GM18909 (cell line): ENCODE data around the gene COX7B2.

Source experiments
- ATAC-seq: cut with Tn5 transposase; IDR thresholded peaks from one replicate; pipeline ENCODE4 v1.9.1; 2021; ENCODE audit warnings: mild to moderate bottlenecking; ENCODE audit not compliant: unreplicated experiment, poor library complexity

Gene COX7B2

DNA sequence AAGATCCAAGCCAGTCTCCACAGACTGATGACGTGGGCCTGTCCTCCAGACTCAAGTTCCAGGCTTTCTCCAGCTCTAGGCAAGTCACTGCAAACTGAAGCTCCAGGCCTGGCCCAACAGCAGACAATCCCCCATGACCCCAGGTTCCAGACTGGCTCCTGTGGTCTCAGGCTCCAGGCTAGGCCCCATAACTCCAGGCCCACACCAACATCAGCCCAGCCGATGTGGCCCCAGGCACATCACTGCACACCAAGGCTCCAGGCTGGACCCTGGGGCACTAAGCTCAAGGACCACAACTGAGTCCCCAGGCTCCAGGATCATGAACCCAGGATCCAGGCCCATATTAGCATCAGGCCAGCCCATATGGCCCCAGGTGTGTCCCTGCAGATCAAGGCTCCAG is 143.6 kb downstream of the COX7B2 start:
- ATAC-seq, result no peak

DNA sequence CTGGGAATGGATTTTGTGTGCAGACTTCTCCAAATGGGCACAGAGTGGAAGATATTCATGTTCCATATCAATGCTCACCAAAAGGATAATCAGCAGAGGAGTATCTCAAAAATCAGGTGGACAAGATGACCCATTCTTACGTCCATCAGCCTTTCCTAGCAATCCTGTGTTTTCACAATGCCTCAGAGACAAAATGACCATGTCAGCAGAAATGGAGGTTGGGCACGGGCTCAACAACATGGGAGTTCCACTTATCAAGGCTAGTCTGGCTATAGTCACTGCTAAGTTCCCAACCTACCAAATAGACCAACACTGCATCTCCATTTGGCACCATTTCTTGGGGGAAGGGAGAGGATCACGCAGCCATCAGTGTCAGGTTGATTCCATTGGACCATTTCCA is 179.0 kb downstream of the COX7B2 start:
- no peak for ATAC-seq

DNA sequence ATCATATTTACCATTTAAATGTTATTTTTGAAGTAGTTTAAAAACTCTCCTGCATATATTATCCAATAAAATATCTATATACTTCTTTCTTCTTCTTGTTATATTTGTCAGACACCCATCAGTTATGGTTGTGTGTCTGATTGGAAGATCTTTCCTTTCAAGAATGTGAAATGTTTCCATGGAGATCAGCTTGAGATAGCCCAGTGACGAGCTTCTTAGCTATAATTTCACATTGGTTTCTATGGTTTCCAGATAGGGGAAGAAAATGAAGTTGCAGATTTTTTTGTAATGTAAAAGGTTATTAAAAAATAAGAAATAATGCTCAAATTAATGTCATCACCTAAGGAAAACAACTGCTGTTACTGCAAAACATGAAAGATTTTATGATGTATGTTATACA is 189.0 kb downstream of the COX7B2 start:
- ATAC-seq, result no peak

DNA sequence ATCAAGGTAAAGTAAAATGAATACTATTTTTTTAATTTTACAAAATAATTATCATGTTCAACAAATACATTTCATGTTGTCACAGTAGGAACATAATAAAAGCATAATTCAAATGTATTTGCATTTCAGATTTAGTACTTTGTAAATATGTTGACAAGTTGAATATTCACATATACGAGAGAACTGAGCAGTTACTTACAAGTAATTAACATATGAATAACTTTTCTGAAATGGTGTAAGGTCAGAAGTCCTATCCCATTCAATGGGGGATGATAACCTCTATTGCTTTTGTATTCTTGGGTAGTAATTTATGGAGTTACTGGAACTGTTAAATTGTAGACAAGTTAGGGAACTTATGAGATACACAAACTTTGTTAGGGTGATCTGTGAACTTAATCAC is 191.1 kb downstream of the COX7B2 start:
- no peak for ATAC-seq

DNA sequence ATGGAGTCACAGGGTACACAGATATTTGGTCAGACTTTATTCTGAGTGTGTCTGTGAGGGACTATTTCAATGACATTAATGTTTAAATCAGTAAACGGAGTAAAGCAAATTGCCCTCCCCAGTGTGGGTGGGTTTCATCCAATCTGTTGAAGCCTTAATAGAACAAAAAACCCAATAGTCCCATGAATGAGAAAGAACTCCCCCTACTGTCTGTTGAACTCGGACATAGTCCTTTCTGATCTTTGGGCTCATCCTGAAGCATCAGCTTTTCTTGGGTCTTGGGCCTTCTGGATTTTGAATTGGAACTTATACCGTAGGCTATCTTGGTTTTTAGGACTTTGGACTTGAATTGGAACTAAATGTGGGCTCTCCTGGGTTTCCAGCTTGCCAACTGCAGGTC is 193.6 kb downstream of the COX7B2 start:
- ATAC-seq, result no peak

DNA sequence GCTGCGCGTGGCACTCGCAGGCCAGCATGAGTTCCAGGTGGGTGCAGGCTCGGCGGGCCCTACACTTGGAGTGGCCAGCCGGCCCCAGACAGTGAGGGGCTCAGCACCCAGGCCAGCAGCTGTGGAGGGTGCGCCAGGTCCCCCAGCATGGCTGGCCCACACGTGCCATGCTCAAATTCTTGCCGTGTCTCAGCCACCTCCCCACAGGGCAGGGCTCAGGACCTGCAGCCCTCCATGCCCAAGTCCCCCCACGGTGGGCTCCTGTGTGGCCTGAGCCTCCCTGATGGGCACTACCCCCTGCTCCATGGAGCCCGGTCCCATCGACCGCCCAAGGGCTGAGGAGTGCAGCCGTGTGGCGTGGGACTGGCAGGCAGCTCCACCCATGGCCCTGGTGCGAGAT is 210.2 kb downstream of the COX7B2 start:
- ATAC-seq, result no peak
